Astrocyte (in vitro differentiated cells and primary cell): ENCODE measurements around the gene OR12D1.

ENCODE experiments used
- CTCF ChIP-seq: IDR thresholded peaks from 2 replicates; pipeline ENCODE4 v1.5.1; 2011; ENCODE audit warnings: low read depth, mild to moderate bottlenecking, inconsistent platforms, low read length, moderate library complexity; ENCODE audit not compliant: insufficient read depth
- EZH2 ChIP-seq: IDR thresholded peaks from 2 replicates; pipeline ENCODE4 v1.6.1; 2012; ENCODE audit warnings: mild to moderate bottlenecking, low read length, inconsistent platforms; ENCODE audit not compliant: insufficient read depth

DNA sequence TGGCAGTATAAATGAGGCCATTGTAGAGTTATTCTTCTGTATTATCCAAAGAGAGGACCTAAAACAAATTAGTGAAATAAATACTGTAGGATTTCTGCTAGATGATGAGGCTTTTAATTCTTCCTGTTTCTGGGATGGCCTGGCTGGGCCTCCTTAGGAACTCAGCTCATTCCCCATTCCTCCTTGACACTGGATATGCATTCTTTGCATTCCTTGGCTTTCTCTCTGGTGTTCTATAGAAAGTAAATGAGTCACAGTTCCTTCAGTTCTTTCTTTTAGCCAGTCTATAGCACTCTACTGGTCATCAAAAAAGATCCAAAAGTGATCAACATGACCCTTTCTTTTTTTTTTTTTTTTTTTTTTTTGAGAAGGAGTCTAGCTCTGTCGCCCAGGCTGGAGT is 32.9 kb downstream of the OR12D1 start:
- no peak for TF ChIP-seq EZH2
- TF ChIP-seq CTCF = no peak
